ENCODE measurements around the gene TBC1D8. TPM values are rescaled to one million over a fixed set of nuclear protein-coding genes. Genes with fewer than 3 reads are reported as not detected.

The TBC1D8 gene
- total and polyA plus RNA-seq, 2 of the 13 experiments (the other 11 are each of a cell fraction or from before 2014, with no cell fraction given) = 45.1 to 95.4 TPM

DNA sequence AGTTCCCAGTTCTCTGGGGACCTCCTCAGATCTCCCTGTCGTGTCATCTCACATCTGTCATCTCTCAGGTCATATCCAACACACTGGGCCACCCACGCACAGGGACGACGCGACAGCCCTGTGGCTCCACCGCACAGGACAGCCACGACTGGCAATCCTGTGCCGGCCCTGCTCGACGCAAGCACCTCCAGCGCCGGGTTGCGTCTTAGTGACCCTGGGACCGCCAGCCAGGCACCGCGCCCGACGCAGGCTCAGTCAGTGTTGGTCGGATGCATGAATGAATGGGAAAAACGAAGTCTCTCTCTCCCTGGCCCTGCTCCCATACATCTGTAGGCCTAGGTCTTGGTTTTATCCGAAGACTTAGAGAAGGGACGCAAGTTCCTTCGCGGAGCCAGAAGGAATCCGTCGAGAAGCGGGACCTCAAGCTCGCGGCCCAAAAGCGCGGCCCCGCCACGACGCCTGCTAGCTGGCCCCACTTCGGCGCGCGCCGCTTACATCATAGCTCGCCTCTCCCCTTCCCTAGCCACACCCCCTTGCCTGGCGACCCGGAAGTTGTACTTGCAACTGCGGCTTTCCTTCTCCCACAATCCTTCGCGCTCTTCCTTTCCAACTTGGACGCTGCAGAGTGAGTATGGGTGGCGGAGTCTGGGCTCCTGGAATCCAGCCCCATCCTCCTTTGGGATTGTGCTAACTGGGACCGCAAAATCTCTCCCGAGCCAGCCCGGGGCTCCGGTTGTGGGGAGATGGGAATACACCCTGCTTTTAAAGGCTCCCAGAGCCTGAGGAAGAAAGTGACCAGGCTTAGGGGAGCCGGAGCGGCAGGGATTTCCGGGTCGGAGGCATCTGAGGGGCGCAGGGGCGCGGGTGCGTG, 149.3 kb downstream of the TBC1D8 start, which contains the start of gene RPL31 (continued):
- TF ChIP-seq, protein P1, sequence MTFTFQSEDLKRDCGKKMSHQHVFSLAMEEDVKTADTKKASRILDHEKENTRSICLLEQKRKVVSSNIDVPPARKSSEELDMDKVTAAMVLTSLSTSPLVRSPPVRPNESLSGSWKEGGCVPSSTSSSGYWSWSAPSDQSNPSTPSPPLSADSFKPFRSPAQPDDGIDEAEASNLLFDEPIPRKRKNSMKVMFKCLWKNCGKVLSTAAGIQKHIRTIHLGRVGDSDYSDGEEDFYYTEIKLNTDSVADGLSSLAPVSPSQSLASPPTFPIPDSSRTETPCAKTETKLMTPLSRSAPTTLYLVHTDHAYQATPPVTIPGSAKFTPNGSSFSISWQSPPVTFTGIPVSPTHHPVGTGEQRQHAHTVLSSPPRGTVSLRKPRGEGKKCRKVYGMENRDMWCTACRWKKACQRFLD (CRISPR knock-in tag; IDR thresholded peaks at IDR 0.05; ENCODE audit: borderline replicate concordance) = peak; percentile 99
- TF ChIP-seq TRIM24 (CRISPR knock-in tag; IDR thresholded peaks at IDR 0.05) (no peak), POLR2A (IDR thresholded peaks at IDR 0.05; ENCODE audit: insufficient read depth in 1 of 2, low read depth in 2 of 2, low read length in 2 of 2) (peak; percentile 99 to 100), ZNF180 (CRISPR knock-in tag; IDR thresholded peaks at IDR 0.05; ENCODE audit: borderline replicate concordance, low read depth) (0 out of 2 replicates have a peak, but pooled peaks have one; percentile 75), ZNF263 (CRISPR knock-in tag; IDR thresholded peaks at IDR 0.05) (no peak), ZIK1 (CRISPR knock-in tag; IDR thresholded peaks at IDR 0.05; ENCODE audit: borderline replicate concordance, low read depth) (peak; percentile 99), ZNF607 (CRISPR knock-in tag; IDR thresholded peaks at IDR 0.05; ENCODE audit: borderline replicate concordance) (peak; percentile 99), ERF (CRISPR knock-in tag; IDR thresholded peaks at IDR 0.05) (peak; percentile 99), SP140L (CRISPR knock-in tag; IDR thresholded peaks at IDR 0.05; ENCODE audit: borderline replicate concordance) (peak; percentile 99; the same call in 1 of the 2 replicates), ZNF235 (CRISPR knock-in tag; IDR thresholded peaks at IDR 0.05; ENCODE audit: borderline replicate concordance) (0 out of 2 replicates have a peak, but pooled peaks have one; percentile 87), ETV6 (CRISPR knock-in tag; conservative IDR thresholded peaks at IDR 0.05) (peak; percentile 82), SKI (IDR thresholded peaks at IDR 0.05; ENCODE audit: partially characterized antibody) (peak; percentile 70), SRF (IDR thresholded peaks at IDR 0.05; ENCODE audit: low read depth, low read length) (no peak), ZNF761 (CRISPR knock-in tag; conservative IDR thresholded peaks at IDR 0.05) (peak; percentile 99), ARNTL (CRISPR knock-in tag; IDR thresholded peaks at IDR 0.05) (peak; percentile 83), RBFOX2 (IDR thresholded peaks at IDR 0.05; ENCODE audit: low read depth, low read length) (peak; percentile 95), SP2 (CRISPR knock-in tag; IDR thresholded peaks at IDR 0.05) (peak; percentile 64; the same call in 1 of the 2 replicates)
- TF ChIP-seq, protein P2, sequence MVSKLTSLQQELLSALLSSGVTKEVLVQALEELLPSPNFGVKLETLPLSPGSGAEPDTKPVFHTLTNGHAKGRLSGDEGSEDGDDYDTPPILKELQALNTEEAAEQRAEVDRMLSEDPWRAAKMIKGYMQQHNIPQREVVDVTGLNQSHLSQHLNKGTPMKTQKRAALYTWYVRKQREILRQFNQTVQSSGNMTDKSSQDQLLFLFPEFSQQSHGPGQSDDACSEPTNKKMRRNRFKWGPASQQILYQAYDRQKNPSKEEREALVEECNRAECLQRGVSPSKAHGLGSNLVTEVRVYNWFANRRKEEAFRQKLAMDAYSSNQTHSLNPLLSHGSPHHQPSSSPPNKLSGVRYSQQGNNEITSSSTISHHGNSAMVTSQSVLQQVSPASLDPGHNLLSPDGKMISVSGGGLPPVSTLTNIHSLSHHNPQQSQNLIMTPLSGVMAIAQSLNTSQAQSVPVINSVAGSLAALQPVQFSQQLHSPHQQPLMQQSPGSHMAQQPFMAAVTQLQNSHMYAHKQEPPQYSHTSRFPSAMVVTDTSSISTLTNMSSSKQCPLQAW (CRISPR knock-in tag; IDR thresholded peaks at IDR 0.05) = peak; percentile 94; the same call in 1 of the 2 replicates
- TF ChIP-seq, protein P3, sequence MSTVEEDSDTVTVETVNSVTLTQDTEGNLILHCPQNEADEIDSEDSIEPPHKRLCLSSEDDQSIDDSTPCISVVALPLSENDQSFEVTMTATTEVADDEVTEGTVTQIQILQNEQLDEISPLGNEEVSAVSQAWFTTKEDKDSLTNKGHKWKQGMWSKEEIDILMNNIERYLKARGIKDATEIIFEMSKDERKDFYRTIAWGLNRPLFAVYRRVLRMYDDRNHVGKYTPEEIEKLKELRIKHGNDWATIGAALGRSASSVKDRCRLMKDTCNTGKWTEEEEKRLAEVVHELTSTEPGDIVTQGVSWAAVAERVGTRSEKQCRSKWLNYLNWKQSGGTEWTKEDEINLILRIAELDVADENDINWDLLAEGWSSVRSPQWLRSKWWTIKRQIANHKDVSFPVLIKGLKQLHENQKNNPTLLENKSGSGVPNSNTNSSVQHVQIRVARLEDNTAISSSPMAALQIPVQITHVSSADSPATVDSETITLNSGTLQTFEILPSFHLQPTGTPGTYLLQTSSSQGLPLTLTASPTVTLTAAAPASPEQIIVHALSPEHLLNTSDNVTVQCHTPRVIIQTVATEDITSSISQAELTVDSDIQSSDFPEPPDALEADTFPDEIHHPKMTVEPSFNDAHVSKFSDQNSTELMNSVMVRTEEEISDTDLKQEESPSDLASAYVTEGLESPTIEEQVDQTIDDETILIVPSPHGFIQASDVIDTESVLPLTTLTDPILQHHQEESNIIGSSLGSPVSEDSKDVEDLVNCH (CRISPR knock-in tag; IDR thresholded peaks at IDR 0.05) = peak; percentile 96
- TF ChIP-seq, protein P4, sequence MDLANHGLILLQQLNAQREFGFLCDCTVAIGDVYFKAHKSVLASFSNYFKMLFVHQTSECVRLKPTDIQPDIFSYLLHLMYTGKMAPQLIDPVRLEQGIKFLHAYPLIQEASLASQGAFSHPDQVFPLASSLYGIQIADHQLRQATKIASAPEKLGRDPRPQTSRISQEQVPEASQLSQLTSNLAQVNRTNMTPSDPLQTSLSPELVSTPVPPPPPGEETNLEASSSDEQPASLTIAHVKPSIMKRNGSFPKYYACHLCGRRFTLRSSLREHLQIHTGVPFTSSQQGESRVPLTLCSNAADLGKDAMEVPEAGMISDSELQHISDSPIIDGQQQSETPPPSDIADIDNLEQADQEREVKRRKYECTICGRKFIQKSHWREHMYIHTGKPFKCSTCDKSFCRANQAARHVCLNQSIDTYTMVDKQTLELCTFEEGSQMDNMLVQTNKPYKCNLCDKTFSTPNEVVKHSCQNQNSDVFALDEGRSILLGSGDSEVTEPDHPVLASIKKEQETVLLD (CRISPR knock-in tag; IDR thresholded peaks at IDR 0.05; ENCODE audit: low read depth) = peak; percentile 89
- TF ChIP-seq, protein P5, sequence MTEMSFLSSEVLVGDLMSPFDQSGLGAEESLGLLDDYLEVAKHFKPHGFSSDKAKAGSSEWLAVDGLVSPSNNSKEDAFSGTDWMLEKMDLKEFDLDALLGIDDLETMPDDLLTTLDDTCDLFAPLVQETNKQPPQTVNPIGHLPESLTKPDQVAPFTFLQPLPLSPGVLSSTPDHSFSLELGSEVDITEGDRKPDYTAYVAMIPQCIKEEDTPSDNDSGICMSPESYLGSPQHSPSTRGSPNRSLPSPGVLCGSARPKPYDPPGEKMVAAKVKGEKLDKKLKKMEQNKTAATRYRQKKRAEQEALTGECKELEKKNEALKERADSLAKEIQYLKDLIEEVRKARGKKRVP (CRISPR knock-in tag; IDR thresholded peaks at IDR 0.05) = peak in 1 of 2 experiments; percentile 96; a peak in 2 of 4 replicates

Data from HepG2 (cell line).